NCI-H2227 treated with DMSO at 0.1 percent for 48 hours (cell line): ENCODE data around the gene EPB41L4B.
"Not testable (repeated sequence)": the region's sequence is repeated elsewhere in the genome, so short reads cannot be mapped to it uniquely, and the experiment has no call there.

Source experiments
- DNase-seq: peaks from one replicate; lab custom pipeline; 2025; lab: John Stamatoyannopoulos, UW

Gene EPB41L4B

GRCh38 chr9:109163194-109163593, 157.7 kb downstream of the EPB41L4B start:
- no peak for DNase-seq

- no peak for DNase-seq
These were observed 158.2 kb downstream of the EPB41L4B start for GRCh38 chr9:109162677-109163076.

GRCh38 chr9:109161471-109161870, 159.4 kb downstream of the EPB41L4B start:
- DNase-seq: no peak

- DNase-seq: no peak
These were observed 161.3 kb downstream of the EPB41L4B start for GRCh38 chr9:109159583-109159982.

DNA sequence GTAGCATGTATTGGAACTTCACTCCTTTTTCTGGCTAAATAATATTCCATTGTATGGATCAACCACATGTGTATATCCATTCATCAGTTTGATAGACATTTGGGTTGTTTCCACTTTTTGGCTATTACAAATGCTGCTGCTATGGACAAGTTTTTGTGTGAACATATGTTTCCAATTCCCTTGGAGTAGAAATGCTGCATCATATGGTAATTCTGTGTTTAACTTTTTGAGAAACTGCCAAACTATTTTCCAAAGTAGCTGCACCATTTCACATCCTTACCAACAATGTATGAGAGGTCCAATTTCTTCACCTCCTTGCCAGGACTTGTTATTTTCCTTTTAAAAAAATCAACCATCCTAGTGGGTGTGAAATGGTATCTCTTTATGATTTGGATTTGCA, 162.2 kb downstream of the EPB41L4B start:
- no peak for DNase-seq

- DNase-seq: no peak
These were observed 164.2 kb downstream of the EPB41L4B start for GRCh38 chr9:109156708-109157107.

DNA sequence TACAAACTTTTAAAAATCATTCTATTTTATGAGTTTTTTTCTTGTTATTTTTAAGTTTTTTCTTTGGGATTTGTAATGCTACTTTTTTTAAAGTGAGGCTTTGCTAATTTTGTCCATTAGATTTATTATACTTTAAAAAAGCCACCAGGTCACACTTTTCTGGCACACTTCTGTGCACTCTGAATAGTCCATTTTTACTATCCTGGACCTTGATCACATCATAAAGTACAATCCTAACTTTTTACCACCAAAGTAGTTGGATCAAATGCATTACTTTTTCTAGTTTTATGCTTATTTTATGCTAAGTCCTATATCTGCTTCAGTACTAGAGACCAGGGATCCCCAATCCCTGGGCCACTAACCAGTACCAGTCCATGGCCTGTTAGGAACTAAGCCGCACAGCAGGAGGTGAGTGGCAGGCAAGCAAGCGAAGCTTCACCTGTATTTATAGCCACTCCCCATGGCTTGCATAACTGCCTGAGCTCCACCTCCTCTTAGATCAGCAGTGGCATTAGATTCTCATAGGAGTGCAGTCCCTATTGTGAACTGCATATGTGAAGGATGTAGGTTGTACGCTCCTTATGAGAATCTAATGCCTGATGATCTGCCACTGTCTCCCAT, 169.8 kb downstream of the EPB41L4B start:
- no peak for DNase-seq

DNA sequence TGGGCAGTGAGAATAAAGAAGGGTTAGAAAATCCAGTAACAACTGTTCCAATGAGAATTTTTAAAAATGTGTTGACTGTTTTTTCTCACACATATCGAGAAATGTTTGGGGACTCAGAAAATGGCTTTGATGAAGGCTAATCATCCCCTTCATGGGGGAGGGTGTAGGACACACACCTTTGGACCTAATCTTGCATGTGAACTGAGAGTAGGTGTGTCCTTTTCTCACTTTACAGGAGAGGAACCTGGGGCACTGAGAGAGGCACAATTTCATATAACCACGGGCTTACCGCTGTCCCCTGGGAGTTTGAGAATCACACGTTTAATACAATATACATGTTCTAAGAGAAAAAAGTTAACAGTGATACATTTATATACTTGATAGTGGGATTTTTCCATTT, 171.1 kb downstream of the EPB41L4B start:
- no peak for DNase-seq

- no peak for DNase-seq
These were observed 171.8 kb downstream of the EPB41L4B start for GRCh38 chr9:109149089-109149488.

GRCh38 chr9:109145051-109145450, 175.8 kb downstream of the EPB41L4B start:
- DNase-seq: no peak

DNA sequence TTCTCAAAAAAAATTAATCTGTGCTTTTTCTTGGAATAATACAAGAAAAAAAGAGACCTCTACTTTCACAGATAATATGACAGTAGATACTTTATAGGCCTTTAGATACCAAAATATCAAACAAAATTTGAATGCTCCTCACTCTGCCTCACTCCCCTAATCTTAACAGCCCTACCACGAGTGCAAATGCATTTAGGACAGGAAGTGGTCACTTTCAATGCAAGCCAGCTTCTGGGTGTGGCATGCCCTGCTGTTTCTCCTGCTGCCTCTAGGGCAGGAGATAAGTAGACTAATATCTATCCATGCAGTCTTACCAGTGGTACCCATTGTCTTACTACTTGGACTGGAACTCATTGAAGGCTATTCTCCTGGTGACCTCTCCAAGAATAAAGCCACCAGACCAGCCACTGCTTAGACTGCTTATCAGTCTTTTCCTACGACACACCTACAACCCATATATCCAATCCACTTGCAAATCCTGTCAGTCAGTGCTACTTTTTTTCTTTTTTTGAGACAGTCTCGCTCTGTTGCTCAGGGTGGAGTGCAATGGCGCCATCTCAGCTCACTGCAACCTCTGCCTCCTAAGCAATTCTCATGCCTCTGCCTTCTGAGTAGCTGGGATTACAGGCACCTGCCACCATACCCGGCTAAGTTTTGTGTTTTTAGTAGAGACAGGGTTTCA, 176.8 kb downstream of the EPB41L4B start:
- DNase-seq: no peak

DNA sequence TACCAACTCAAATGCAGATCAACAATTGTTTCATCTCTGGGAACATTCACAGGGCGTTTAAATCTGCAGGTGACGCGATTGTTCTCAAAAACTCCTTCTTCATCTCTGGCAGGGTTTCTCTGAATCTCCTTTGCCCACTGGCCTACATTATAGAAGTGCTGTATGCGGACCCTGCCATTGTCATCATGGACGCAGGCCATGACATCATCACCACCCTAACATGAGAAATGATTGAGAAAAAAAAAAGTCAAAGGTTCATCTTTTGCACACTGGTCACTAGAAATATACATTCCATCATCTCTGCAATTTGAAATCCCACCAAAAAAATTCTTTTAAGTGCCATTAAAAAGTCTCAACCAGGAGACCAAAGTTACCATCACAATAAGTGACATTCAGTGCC, 179.5 kb downstream of the EPB41L4B start:
- no peak for DNase-seq

GRCh38 chr9:109139851-109140250, 181.0 kb downstream of the EPB41L4B start:
- no peak for DNase-seq

GRCh38 chr9:109138421-109138820, 182.4 kb downstream of the EPB41L4B start:
- DNase-seq: no peak

DNA sequence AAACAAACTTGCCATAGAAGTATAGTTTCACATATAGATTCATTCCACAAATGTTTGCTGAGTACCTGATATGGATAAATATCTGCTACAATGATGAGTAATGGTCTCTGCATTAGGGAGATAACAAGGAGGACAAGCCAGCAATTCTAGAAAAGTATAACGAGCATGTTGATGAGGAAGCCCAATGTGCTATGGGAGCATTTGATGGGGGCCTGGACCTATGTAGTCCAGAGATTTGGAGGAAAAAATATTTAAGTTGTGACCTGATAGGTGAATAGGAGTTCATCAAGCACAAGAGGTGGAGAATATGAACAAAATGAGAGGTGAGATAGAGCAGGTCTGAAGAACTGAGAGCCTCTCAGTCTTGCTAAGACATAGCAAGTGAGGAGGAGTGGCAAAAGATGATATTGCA, 186.7 kb downstream of the EPB41L4B start:
- no peak for DNase-seq

DNA sequence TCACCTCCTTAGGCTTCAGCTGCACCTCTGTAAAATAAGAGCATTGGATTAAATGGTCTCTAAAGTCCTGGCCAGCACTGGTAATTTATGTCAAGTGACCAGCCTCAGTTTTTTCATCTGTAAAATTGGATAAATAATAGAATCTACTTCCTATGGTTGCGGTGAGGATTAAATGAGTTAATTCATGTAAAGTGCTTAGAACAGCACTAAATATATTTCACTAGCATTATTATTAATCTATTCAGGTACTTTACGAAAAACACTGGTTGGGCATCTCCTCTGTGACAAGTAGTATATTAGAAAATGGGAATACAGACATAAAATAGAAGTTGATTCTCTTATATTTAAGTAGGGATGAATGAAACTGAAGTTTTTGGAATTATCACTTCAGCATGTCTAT, 187.3 kb downstream of the EPB41L4B start:
- no peak for DNase-seq

- DNase-seq: no peak
These were observed 188.3 kb downstream of the EPB41L4B start for GRCh38 chr9:109132567-109133021.

- DNase-seq: no peak
These were observed 191.2 kb downstream of the EPB41L4B start for GRCh38 chr9:109129470-109130197.

GRCh38 chr9:109126671-109127070, 194.2 kb downstream of the EPB41L4B start:
- not testable (repeated sequence) for DNase-seq

DNA sequence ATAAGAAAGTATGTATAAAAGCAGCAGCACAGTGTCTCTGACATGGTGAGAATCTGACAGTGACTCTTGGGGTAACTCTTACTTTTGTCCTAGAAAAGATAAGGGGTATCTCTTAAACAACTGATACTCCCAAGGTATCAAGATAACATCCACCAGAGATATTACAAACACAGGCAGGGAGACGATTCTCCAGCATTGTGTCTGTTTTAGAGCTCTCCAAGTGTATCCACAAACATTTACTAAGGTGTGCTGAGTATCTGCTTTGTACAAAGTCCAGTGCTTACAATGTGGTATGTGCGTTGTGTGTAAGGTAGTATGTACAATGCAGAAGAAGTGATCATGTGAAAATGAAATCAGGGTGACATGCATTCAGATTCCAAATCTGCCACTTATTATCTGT, 196.7 kb downstream of the EPB41L4B start:
- DNase-seq: no peak

DNA sequence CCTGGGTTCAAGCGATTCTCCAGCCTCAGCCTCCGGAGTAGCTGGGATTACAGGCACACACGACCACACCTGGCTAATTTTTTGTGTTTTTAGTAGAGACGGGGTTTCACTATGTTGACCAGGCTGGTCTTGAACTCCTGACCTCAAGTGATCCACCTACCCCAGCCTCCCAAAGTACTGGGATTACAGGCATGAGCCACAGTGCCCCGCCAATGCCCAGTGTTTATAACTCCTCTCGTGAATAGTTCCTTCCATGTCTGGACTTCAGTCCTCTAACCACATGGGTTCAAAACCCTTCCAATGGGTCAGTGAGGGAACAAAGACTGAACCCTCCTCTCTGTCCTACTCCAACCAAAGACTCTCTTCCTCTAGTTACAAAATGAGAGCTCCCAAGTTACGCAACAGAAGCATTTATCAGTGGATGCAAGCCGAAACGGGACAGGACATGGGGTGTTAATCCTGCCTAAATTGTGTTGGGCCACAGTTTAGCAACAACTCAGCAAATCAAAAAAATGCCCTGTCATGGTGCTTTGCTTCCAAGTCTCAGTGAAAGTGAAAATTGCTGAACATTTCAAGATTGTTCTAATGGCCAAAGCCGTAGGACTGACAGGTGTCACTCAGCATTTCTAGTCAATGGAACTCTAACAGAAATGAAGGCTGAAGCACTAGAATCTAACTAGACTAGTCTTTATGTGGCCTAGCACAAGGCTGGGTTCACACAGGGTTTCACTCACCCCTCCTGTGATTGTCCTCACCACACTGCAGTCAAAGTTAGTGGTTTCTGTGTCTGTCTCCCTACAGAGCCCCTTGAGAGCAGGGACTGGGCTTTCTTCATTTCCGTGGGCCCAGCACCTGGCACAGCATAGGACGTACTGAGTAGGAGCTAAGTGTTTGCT, 197.9 kb downstream of the EPB41L4B start:
- no peak for DNase-seq
